H1 (cell line): ENCODE data around the gene DPYD. TPM values are rescaled to one million over a fixed set of nuclear protein-coding genes. Genes with fewer than 3 reads are reported as not detected.

Experiments used
- CTCF ChIA-PET: fragments of 300-600 bp; sonication (Branson Sonifier 250); formaldehyde crosslinking; loops from one replicate; lab custom pipeline; 2021; ENCODE audit not compliant: partially characterized antibody; lab: Charles Lee
- POLR2A ChIA-PET: fragments of 300-600 bp; sonication (Branson Sonifier 250); formaldehyde crosslinking; loops from one replicate; lab custom pipeline; 2021; ENCODE audit warnings: inconsistent platforms; ENCODE audit not compliant: partially characterized antibody; lab: Charles Lee
- DNase-seq, 2 experiments: peaks; one replicate each; pipeline versions ENCODE4 v3.0.0 to v3.0.0-alpha.2; 2010 to 2022; ENCODE audit warnings: low spot score in 2 of 2, low read depth in 1 of 2, mixed read lengths in 1 of 2
- FAIRE-seq: peaks from 2 replicates; lab custom pipeline; 2011; peaks lifted over from hg19 to GRCh38; lab: Jason Lieb, UNC
- H2AFZ ChIP-seq: 2 replicates; pipeline ENCODE4 v1.8.1; 2012; ENCODE audit warnings: low read length, inconsistent platforms
- H2AK5ac ChIP-seq: 2 replicates; pipeline ENCODE4 v1.6.1; 2013; ENCODE audit warnings: low read depth, low read length
- H2BK120ac ChIP-seq: replicated peaks from 2 replicates; pipeline ENCODE3; 2013; ENCODE audit warnings: low read depth, low read length, inconsistent platforms
- H2BK12ac ChIP-seq: 2 replicates; pipeline ENCODE4 v1.6.1; 2013; ENCODE audit warnings: low read depth, low read length
- H2BK15ac ChIP-seq: 2 replicates; pipeline ENCODE4 v1.6.1; 2013; ENCODE audit warnings: low read length
- H2BK20ac ChIP-seq: 2 replicates; pipeline ENCODE4 v1.6.1; 2013; ENCODE audit warnings: low read length
- H2BK5ac ChIP-seq: 2 replicates; pipeline ENCODE4 v1.6.1; 2013; ENCODE audit warnings: low read depth, low read length
- H3K14ac ChIP-seq: 2 replicates; pipeline ENCODE4 v1.6.1; 2013; ENCODE audit warnings: inconsistent platforms; ENCODE audit not compliant: insufficient read length
- H3K18ac ChIP-seq: 2 replicates; pipeline ENCODE4 v1.6.1; 2013; ENCODE audit warnings: low read length; ENCODE audit errors: extremely low read depth
- H3K23ac ChIP-seq: 2 replicates; pipeline ENCODE4 v1.6.1; 2013; ENCODE audit warnings: inconsistent platforms; ENCODE audit not compliant: insufficient read length
- H3K23me2 ChIP-seq: 2 replicates; pipeline ENCODE4 v1.6.1; 2013; ENCODE audit warnings: low read depth, low read length
- H3K27ac ChIP-seq: 2 replicates; pipeline ENCODE4 v1.6.1; 2011; ENCODE audit warnings: low read depth, low read length, inconsistent platforms
- H3K27me3 ChIP-seq, 4 experiments: replicated peaks in 1 of 4; 1 replicate in 1 of 4; 2 replicates in 3 of 4; pipeline versions ENCODE4 v1.6.1 to v1.8.1; 2011 to 2013; ENCODE audit warnings: low read length in 3 of 4, mild to moderate bottlenecking in 3 of 4, inconsistent platforms in 2 of 4, mixed read lengths in 2 of 4, moderate library complexity in 1 of 4; ENCODE audit not compliant: control insufficient read depth in 3 of 4, insufficient read depth in 3 of 4; ENCODE audit errors: extremely low read depth in 1 of 4
- H3K36me3 ChIP-seq, 4 experiments: 2 replicates each; pipeline versions ENCODE4 v1.6.1 to v1.8.1; 2011 to 2013; ENCODE audit warnings: mild to moderate bottlenecking in 4 of 4, low read length in 3 of 4, moderate library complexity in 2 of 4, control low read depth in 1 of 4, inconsistent platforms in 1 of 4; ENCODE audit not compliant: insufficient read depth in 4 of 4, control insufficient read depth in 2 of 4
- H3K4ac ChIP-seq: replicated peaks from 2 replicates; pipeline ENCODE3; 2013; ENCODE audit warnings: low read length, low read depth, mixed read lengths, inconsistent platforms; ENCODE audit not compliant: insufficient read length
- H3K4me1 ChIP-seq, 4 experiments: replicated peaks in 1 of 4; 1 replicate in 1 of 4; 2 replicates in 3 of 4; pipeline versions ENCODE4 v1.6.1 to v1.8.1; 2011 to 2013; ENCODE audit warnings: low read length in 3 of 4, inconsistent platforms in 2 of 4, mixed read lengths in 1 of 4; ENCODE audit not compliant: insufficient read depth in 4 of 4, control insufficient read depth in 3 of 4
- H3K4me2 ChIP-seq, 2 experiments: 2 replicates each; pipeline versions ENCODE4 v1.6.1 to v1.8.1; 2011 to 2013; ENCODE audit warnings: low read depth in 2 of 2, low read length in 2 of 2, control low read depth in 1 of 2, inconsistent platforms in 1 of 2, mild to moderate bottlenecking in 1 of 2; ENCODE audit not compliant: insufficient read depth in 1 of 2
- H3K4me3 ChIP-seq, 4 experiments: fragments of 200-600, 300-600 bp in 1 of 4; sonication (generic), shearing (Covaris generic), sonication (Bioruptor Twin) in 1 of 4; 2 replicates each; pipeline versions ENCODE4 v1.5.1 to v1.8.1; 2011 to 2016; ENCODE audit warnings: low read length in 4 of 4, low read depth in 3 of 4, control low read depth in 2 of 4, inconsistent platforms in 2 of 4, mild to moderate bottlenecking in 2 of 4, mixed read lengths in 1 of 4, moderate library complexity in 1 of 4; ENCODE audit not compliant: insufficient read depth in 2 of 4; ENCODE audit errors: extremely low read depth in 1 of 4
- H3K56ac ChIP-seq: replicated peaks from 2 replicates; pipeline ENCODE3; 2013; ENCODE audit warnings: low read depth, mild to moderate bottlenecking, mixed read lengths, low read length, inconsistent platforms; ENCODE audit not compliant: insufficient read length
- H3K79me1 ChIP-seq: 2 replicates; pipeline ENCODE4 v1.6.1; 2013; ENCODE audit warnings: low read depth, low read length, control low read depth
- H3K79me2 ChIP-seq, 2 experiments: 2 replicates each; pipeline versions ENCODE4 v1.6.1 to v1.8.1; 2012 to 2013; ENCODE audit warnings: low read length in 2 of 2, mild to moderate bottlenecking in 2 of 2, inconsistent platforms in 1 of 2; ENCODE audit not compliant: insufficient read depth in 2 of 2, control insufficient read depth in 1 of 2
- H3K9ac ChIP-seq, 4 experiments: replicated peaks in 1 of 4; 1 replicate in 1 of 4; 2 replicates in 3 of 4; pipeline versions ENCODE4 v1.6.1 to v1.8.1; 2011 to 2013; ENCODE audit warnings: low read depth in 3 of 4, low read length in 3 of 4, control low read depth in 2 of 4, mild to moderate bottlenecking in 2 of 4, moderate library complexity in 2 of 4, inconsistent platforms in 1 of 4; ENCODE audit errors: extremely low read depth in 1 of 4
- H3K9me3 ChIP-seq, 2 experiments: 2 replicates each; pipeline versions ENCODE4 v1.6.1 to v1.8.1; 2012 to 2013; ENCODE audit warnings: mild to moderate bottlenecking in 2 of 2, moderate library complexity in 2 of 2, control low read depth in 1 of 2, inconsistent platforms in 1 of 2, low read depth in 1 of 2, low read length in 1 of 2, mixed read lengths in 1 of 2; ENCODE audit not compliant: insufficient read depth in 2 of 2
- H4K20me1 ChIP-seq, 2 experiments: replicated peaks in 1 of 2; 2 replicates each; pipeline versions ENCODE3 to v1.8.1; 2011 to 2013; ENCODE audit warnings: inconsistent platforms in 2 of 2, low read length in 2 of 2, mild to moderate bottlenecking in 1 of 2; ENCODE audit not compliant: insufficient read depth in 2 of 2, control insufficient read depth in 1 of 2
- H4K5ac ChIP-seq: 2 replicates; pipeline ENCODE4 v1.6.1; 2013; ENCODE audit warnings: low read length, low read depth, mixed read lengths, inconsistent platforms; ENCODE audit not compliant: insufficient read length
- H4K8ac ChIP-seq: 2 replicates; pipeline ENCODE4 v1.8.0; 2013; ENCODE audit warnings: mild to moderate bottlenecking, moderate library complexity, low read length, inconsistent platforms; ENCODE audit not compliant: insufficient read depth; ENCODE audit errors: extremely low read depth
- H4K91ac ChIP-seq: replicated peaks from 2 replicates; pipeline ENCODE3; 2013; ENCODE audit warnings: low read length, mixed read lengths, inconsistent platforms; ENCODE audit not compliant: insufficient read length
- ATF2 ChIP-seq: IDR thresholded peaks from 2 replicates; pipeline ENCODE4 v1.6.1; 2012; ENCODE audit warnings: low read length, inconsistent platforms
- CBX8 ChIP-seq: fragments of 300-800, 300-1000 bp; sonication (generic); IDR thresholded peaks from 2 replicates; pipeline ENCODE4 v1.7.1; 2016; ENCODE audit warnings: low read depth, low read length, borderline replicate concordance
- GABPA ChIP-seq: IDR thresholded peaks from 2 replicates; pipeline ENCODE4 v1.6.1; 2011; ENCODE audit warnings: mild to moderate bottlenecking, low read length, moderate library complexity, borderline replicate concordance; ENCODE audit not compliant: insufficient read depth
- JUN ChIP-seq: IDR thresholded peaks from 2 replicates; pipeline ENCODE4 v1.6.1; 2011; ENCODE audit warnings: low read depth, mild to moderate bottlenecking, improper control_type of control experiment, low read length
- JUND ChIP-seq: IDR thresholded peaks from 2 replicates; pipeline ENCODE4 v1.6.1; 2011; ENCODE audit warnings: mild to moderate bottlenecking, improper control_type of control experiment, low read length
- POLR2AphosphoS5 ChIP-seq: IDR thresholded peaks from 2 replicates; pipeline ENCODE4 v1.6.1; 2011; ENCODE audit warnings: low read depth, low read length
- SUZ12 ChIP-seq: fragments of 200-600 bp; sonication (generic); IDR thresholded peaks from 2 replicates; pipeline ENCODE4 v1.6.1; 2012; ENCODE audit warnings: mild to moderate bottlenecking, inconsistent platforms, low read length, moderate library complexity, mixed read lengths
- YY1 ChIP-seq: IDR thresholded peaks from 2 replicates; pipeline ENCODE4 v1.6.1; 2011; ENCODE audit warnings: low read depth, mild to moderate bottlenecking, low read length
- ZNF274 ChIP-seq: IDR thresholded peaks from 2 replicates; pipeline ENCODE4 v1.7.0; 2012; ENCODE audit warnings: low read length, borderline replicate concordance; ENCODE audit errors: extremely low read depth
- polyA plus RNA-seq, 7 experiments: library from polyadenylated mRNA; depleted of rRNA in 3 of 7; stranded (reverse) in 5 of 7; unstranded in 2 of 7; fragments of >200 nt in 5 of 7; fragments of 200-250 nt in 2 of 7; gene quantifications; 1 replicate in 5 of 7; 2 replicates in 1 of 7; 4 replicates in 1 of 7; pipeline versions ENCODE4 v1.2.1 to v1.2.3, GENCODE V29; 2011 to 2013; ENCODE audit warnings: missing spikeins in 2 of 7, mixed read lengths in 2 of 7
- total RNA-seq: library from RNA; stranded (reverse); fragmentation: NEBNext Ultra II Directional; extraction: Animal tissue kit (Norgen Biotek cat#: 25700); gene quantifications from 2 replicates; pipeline ENCODE4 v1.2.1, GENCODE V29; 2021

The DPYD gene
- total and polyA plus RNA-seq, 2 of the 8 experiments (the other 6 are each of a cell fraction or from before 2014, with no cell fraction given): 0.29 to 0.73 TPM

- H2BK5ac ChIP-seq: no peak overlapping the region
- H3K18ac ChIP-seq: no peak overlapping the region
- H2BK12ac ChIP-seq: no peak overlapping the region
- H3K56ac ChIP-seq: no peak overlapping the region
- no peak overlapping the region for H2BK15ac ChIP-seq
- H3K36me3 ChIP-seq: no peaks in the 10 kb centered on the region
- ChIA-PET CTCF (no interaction called here), POLR2A (no interaction called here)
- H4K8ac ChIP-seq: no peak overlapping the region
- no peak overlapping the region for H3K23ac ChIP-seq
- no peak overlapping the region for H3K9ac ChIP-seq
- no peaks in the 10 kb centered on the region for H3K23me2 ChIP-seq
- H4K5ac ChIP-seq: no peak overlapping the region
- H2BK120ac ChIP-seq: no peak overlapping the region
- H3K79me2 ChIP-seq: no peaks in the 10 kb centered on the region
- H3K27me3 ChIP-seq: no peaks in the 10 kb centered on the region
- no peak overlapping the region for H4K91ac ChIP-seq
- H4K20me1 ChIP-seq: no peaks in the 10 kb centered on the region
- no peak overlapping the region for H3K4me2 ChIP-seq
- FAIRE-seq (no peak), DNase-seq (no peak)
- no peaks in the 10 kb centered on the region for H3K9me3 ChIP-seq
- H2AK5ac ChIP-seq: no peak overlapping the region
- no peak overlapping the region for H3K4ac ChIP-seq
- peaks cover 0 to 3% (median 0%) of the 10 kb centered on the region in 4 experiments; a peak in 1 of 7 replicates for H3K4me1 ChIP-seq
- H3K14ac ChIP-seq: no peak overlapping the region
- H2AFZ ChIP-seq: no peak overlapping the region
- H3K27ac ChIP-seq: no peak overlapping the region
- H3K4me3 ChIP-seq: no peak overlapping the region
- no peak overlapping the region for H2BK20ac ChIP-seq
- H3K79me1 ChIP-seq: no peaks in the 10 kb centered on the region
- TF ChIP-seq JUN (no peak), GABPA (no peak), POLR2AphosphoS5 (no peak), ZNF274 (no peak), SUZ12 (no peak), JUND (no peak), CBX8 (no peak), YY1 (no peak), ATF2 (no peak)
Measured at GRCh38 chr1:97647776-97648175, 273.1 kb downstream of the DPYD start.
